HL-60/S4 treated with retinoic acid at 250 ng/mL for 4 days and 3 days (cell line): ENCODE data around the gene SDK1.

Source experiments
- in situ Hi-C: fragments of 300-500 bp; cut with MboI; formaldehyde crosslinking; loops from 2 replicates; pipeline ENCODE4 v1.7.0; 2022; ENCODE audit warnings: low sequenced_read_pairs

Gene SDK1

GRCh38 chr7:3965794-3966395 lies 664.8 kb downstream of the SDK1 start:
- in situ Hi-C loops = no loop called here

- in situ Hi-C loops = no loop called here
Measured at GRCh38 chr7:3968234-3968633, 667.2 kb downstream of the SDK1 start.

GRCh38 chr7:3969286-3969685 lies 668.2 kb downstream of the SDK1 start:
- in situ Hi-C loops = no loop called here

- in situ Hi-C loops = no loop called here
Measured at GRCh38 chr7:3971323-3971722, 670.3 kb downstream of the SDK1 start.

GRCh38 chr7:3973264-3973663 lies 672.2 kb downstream of the SDK1 start:
- in situ Hi-C loops = no loop called here

- in situ Hi-C loops = no loop called here
Measured at GRCh38 chr7:3974329-3974728, 673.3 kb downstream of the SDK1 start.

- in situ Hi-C loops = no loop called here
Measured at GRCh38 chr7:3975371-3975770, 674.3 kb downstream of the SDK1 start.

GRCh38 chr7:3977391-3977790 lies 676.3 kb downstream of the SDK1 start:
- in situ Hi-C loops = no loop called here

- in situ Hi-C loops = no loop called here
Measured at GRCh38 chr7:3978839-3979238, 677.8 kb downstream of the SDK1 start.

- in situ Hi-C loops = no loop called here
Measured at GRCh38 chr7:3979611-3980299, 678.7 kb downstream of the SDK1 start.

- in situ Hi-C loops = no loop called here
Measured at GRCh38 chr7:3980300-3980643, 679.2 kb downstream of the SDK1 start.

GRCh38 chr7:3981281-3981680 lies 680.2 kb downstream of the SDK1 start:
- in situ Hi-C loops = no loop called here

GRCh38 chr7:3984456-3984855 lies 683.4 kb downstream of the SDK1 start:
- in situ Hi-C loops = no loop called here

GRCh38 chr7:3986927-3987326 lies 685.9 kb downstream of the SDK1 start:
- in situ Hi-C loops = no loop called here

GRCh38 chr7:3987426-3987927 lies 686.4 kb downstream of the SDK1 start:
- in situ Hi-C loops = no loop called here

- in situ Hi-C loops = no loop called here
Measured at GRCh38 chr7:3989723-3990122, 688.7 kb downstream of the SDK1 start.

GRCh38 chr7:3991731-3992231 lies 690.7 kb downstream of the SDK1 start:
- in situ Hi-C loops = no loop called here

GRCh38 chr7:3992841-3993240 lies 691.8 kb downstream of the SDK1 start:
- in situ Hi-C loops = no loop called here

- in situ Hi-C loops = no loop called here
Measured at GRCh38 chr7:3994764-3995163, 693.7 kb downstream of the SDK1 start.

- in situ Hi-C loops = no loop called here
Measured at GRCh38 chr7:3995187-3995586, 694.1 kb downstream of the SDK1 start.

- in situ Hi-C loops = no loop called here
Measured at GRCh38 chr7:3998060-3998459, 697.0 kb downstream of the SDK1 start.

GRCh38 chr7:4000139-4000538 lies 699.1 kb downstream of the SDK1 start:
- in situ Hi-C loops = no loop called here

GRCh38 chr7:4000934-4001333 lies 699.9 kb downstream of the SDK1 start:
- in situ Hi-C loops = no loop called here
